NCI-H446 (cell line): Measurements from ENCODE around the gene PRR27.
"Not testable (repeated sequence)": the region's sequence is repeated elsewhere in the genome, so short reads cannot be mapped to it uniquely, and the experiment has no call there.

ENCODE experiments used
- DNase-seq, 2 experiments: peaks; one replicate each; lab custom pipeline; 2025; lab: John Stamatoyannopoulos, UW

Gene PRR27

DNA sequence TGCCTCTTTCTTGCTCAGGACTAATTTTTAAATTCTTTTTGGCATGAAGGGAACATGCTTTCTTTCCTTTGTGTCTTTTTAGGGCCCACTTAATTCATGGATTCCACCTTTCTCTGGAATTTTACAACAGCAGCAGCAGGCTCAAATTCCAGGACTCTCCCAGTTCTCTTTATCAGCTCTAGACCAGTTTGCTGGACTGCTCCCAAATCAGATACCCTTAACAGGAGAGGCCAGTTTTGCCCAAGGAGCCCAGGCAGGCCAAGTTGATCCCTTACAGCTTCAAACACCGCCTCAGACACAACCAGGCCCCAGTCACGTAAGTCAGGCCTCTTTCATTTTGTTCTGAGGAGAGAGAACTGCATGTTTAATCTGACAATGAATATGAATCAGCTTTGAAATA lies 43.8 kb downstream of the PRR27 start:
- no peak for DNase-seq

DNA sequence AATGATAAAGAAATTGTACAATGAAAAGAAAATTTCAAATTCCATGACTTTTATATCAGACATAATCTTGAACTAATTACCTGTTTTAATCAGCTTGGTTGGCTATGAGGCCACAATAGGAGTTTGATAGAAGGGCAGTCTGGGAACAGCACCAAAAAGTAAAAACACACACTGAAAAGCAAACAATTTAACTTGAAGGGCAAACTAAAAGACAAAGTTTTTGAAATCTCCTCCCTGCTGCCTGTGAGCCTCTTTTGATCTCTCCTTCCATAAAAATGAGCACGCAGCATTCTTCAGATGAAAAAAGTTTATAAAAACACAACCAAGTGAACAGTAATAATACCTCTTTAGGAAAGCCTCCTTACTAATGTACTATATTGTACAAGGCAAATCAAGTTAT lies 49.6 kb downstream of the PRR27 start:
- no peak for DNase-seq

DNA sequence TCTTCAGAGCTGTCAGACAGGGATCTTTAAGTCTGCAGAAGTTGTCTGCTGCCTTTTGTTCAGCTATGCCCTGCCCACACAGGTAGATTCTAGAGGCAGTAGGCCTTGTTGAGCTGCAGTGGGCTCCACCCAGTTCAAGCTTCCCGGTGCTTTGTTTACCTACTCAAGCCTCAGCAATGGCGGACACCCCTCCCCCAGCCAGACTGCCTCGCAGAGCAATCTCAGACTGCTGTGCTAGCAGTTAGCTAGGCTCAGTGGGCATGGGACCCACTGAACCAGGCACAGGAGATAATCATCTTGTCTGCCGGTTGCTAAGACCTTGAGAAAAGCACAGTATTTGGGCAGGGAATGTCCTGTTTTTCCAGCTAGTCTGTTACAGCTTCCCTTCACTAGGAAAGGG lies 58.7 kb downstream of the PRR27 start:
- not testable (repeated sequence) for DNase-seq
